ENCODE data around the gene PPP2R3A.

PPP2R3A gene

GRCh38 chr3:136021803-136022202 is 56.3 kb downstream of the PPP2R3A start:
- H3K9ac ChIP-seq (ENCODE audit: low read depth, low read length, poor library complexity, severe bottlenecking), result no peak overlapping the region
- no peaks in the 10 kb centered on the region for H3K4me1 ChIP-seq (ENCODE audit: insufficient read depth, low read length, poor library complexity, severe bottlenecking)
- no peaks in the 10 kb centered on the region for H3K79me2 ChIP-seq (ENCODE audit: insufficient read depth, low read length)
- H3K27me3 ChIP-seq (ENCODE audit: insufficient read depth, low read length, poor library complexity, severe bottlenecking), result no peaks in the 10 kb centered on the region
- TF ChIP-seq EZH2phosphoT487 (IDR thresholded peaks at IDR 0.05; ENCODE audit: borderline replicate concordance) (no peak), CTCF (conservative IDR thresholded peaks at IDR 0.05; ENCODE audit: low read length) (no peak)
- H3K4me2 ChIP-seq (ENCODE audit: low read depth, low read length, poor library complexity, severe bottlenecking), result no peak overlapping the region
- H4K20me1 ChIP-seq (ENCODE audit: insufficient read depth, low read length, poor library complexity, severe bottlenecking), result no peaks in the 10 kb centered on the region
- H3F3A ChIP-seq (ENCODE audit: low read depth), result no peaks in the 10 kb centered on the region
- no peaks in the 10 kb centered on the region for H3K9me3 ChIP-seq (ENCODE audit: insufficient read depth, low read depth, low read length)
- H2AFZ ChIP-seq (ENCODE audit: low read length), result no peak overlapping the region
- no peaks in the 10 kb centered on the region for H3K9me2 ChIP-seq (replicated peaks; ENCODE audit: low read depth, low read length)
- H3K36me3 ChIP-seq (ENCODE audit: insufficient read depth, low read length), result no peaks in the 10 kb centered on the region
- H3K4me3 ChIP-seq (ENCODE audit: low read length, poor library complexity, severe bottlenecking), result no peak overlapping the region

- H3K79me2 ChIP-seq (ENCODE audit: insufficient read depth, low read length), result no peaks in the 10 kb centered on the region
- H3K36me3 ChIP-seq (ENCODE audit: insufficient read depth, low read length), result no peaks in the 10 kb centered on the region
- no peak overlapping the region for H3K9ac ChIP-seq (ENCODE audit: low read depth, low read length, poor library complexity, severe bottlenecking)
- no peaks in the 10 kb centered on the region for H3K4me1 ChIP-seq (ENCODE audit: insufficient read depth, low read length, poor library complexity, severe bottlenecking)
- H3F3A ChIP-seq (ENCODE audit: low read depth), result no peaks in the 10 kb centered on the region
- H3K27me3 ChIP-seq (ENCODE audit: insufficient read depth, low read length, poor library complexity, severe bottlenecking), result no peaks in the 10 kb centered on the region
- no peak overlapping the region for H2AFZ ChIP-seq (ENCODE audit: low read length)
- no peaks in the 10 kb centered on the region for H3K9me3 ChIP-seq (ENCODE audit: insufficient read depth, low read depth, low read length)
- H4K20me1 ChIP-seq (ENCODE audit: insufficient read depth, low read length, poor library complexity, severe bottlenecking), result no peaks in the 10 kb centered on the region
- H3K4me2 ChIP-seq (ENCODE audit: low read depth, low read length, poor library complexity, severe bottlenecking), result no peak overlapping the region
- H3K4me3 ChIP-seq (ENCODE audit: low read length, poor library complexity, severe bottlenecking), result no peak overlapping the region
- no peak for TF ChIP-seq EZH2phosphoT487 (IDR thresholded peaks at IDR 0.05; ENCODE audit: borderline replicate concordance)
- no peak for TF ChIP-seq CTCF (conservative IDR thresholded peaks at IDR 0.05; ENCODE audit: low read length)
- no peaks in the 10 kb centered on the region for H3K9me2 ChIP-seq (replicated peaks; ENCODE audit: low read depth, low read length)
Measured at GRCh38 chr3:136022529-136023263, 57.2 kb downstream of the PPP2R3A start.

- Histone ChIP-seq H3F3A (ENCODE audit: low read depth) (no peaks in the 10 kb centered on the region), H3K4me1 (ENCODE audit: insufficient read depth, low read length, poor library complexity, severe bottlenecking) (no peaks in the 10 kb centered on the region), H3K27me3 (ENCODE audit: insufficient read depth, low read length, poor library complexity, severe bottlenecking) (no peaks in the 10 kb centered on the region), H3K9me2 (replicated peaks; ENCODE audit: low read depth, low read length) (no peaks in the 10 kb centered on the region), H4K20me1 (ENCODE audit: insufficient read depth, low read length, poor library complexity, severe bottlenecking) (no peaks in the 10 kb centered on the region), H3K4me2 (ENCODE audit: low read depth, low read length, poor library complexity, severe bottlenecking) (no peak overlapping the region), H3K79me2 (ENCODE audit: insufficient read depth, low read length) (no peaks in the 10 kb centered on the region), H3K9ac (ENCODE audit: low read depth, low read length, poor library complexity, severe bottlenecking) (no peak overlapping the region), H3K4me3 (ENCODE audit: low read length, poor library complexity, severe bottlenecking) (no peak overlapping the region), H3K36me3 (ENCODE audit: insufficient read depth, low read length) (no peaks in the 10 kb centered on the region), H3K9me3 (ENCODE audit: insufficient read depth, low read depth, low read length) (no peaks in the 10 kb centered on the region), H2AFZ (ENCODE audit: low read length) (no peak overlapping the region)
- no peak for TF ChIP-seq CTCF (conservative IDR thresholded peaks at IDR 0.05; ENCODE audit: low read length)
- no peak for TF ChIP-seq EZH2phosphoT487 (IDR thresholded peaks at IDR 0.05; ENCODE audit: borderline replicate concordance)
Measured at GRCh38 chr3:136023264-136023978, 57.9 kb downstream of the PPP2R3A start.

All from Loucy (cell line).